WTC11 (cell line): Measurements from ENCODE around the gene NXF2B.
"Not testable (repeated sequence)": the region's sequence is repeated elsewhere in the genome, so short reads cannot be mapped to it uniquely, and the experiment has no call there.

Experiments used
- CREB1 ChIP-seq: sonication (generic); formaldehyde crosslinking; IDR thresholded peaks from 2 replicates; pipeline ENCODE4 v1.8.0; 2023; ENCODE audit warnings: mild to moderate bottlenecking, missing genetic modification reagents
- CTCF ChIP-seq: fragments of 200-600 bp; IDR thresholded peaks from 2 replicates; pipeline ENCODE4 v1.8.0; 2022; ENCODE audit warnings: antibody characterized with exemption
- FOXJ3 ChIP-seq: sonication (generic); formaldehyde crosslinking; IDR thresholded peaks from 2 replicates; pipeline ENCODE4 v1.9.0; 2021; ENCODE audit warnings: missing genetic modification reagents, mild to moderate bottlenecking, borderline replicate concordance
- FOXK1 ChIP-seq: sonication (generic); formaldehyde crosslinking; IDR thresholded peaks from 2 replicates; pipeline ENCODE4 v1.8.0; 2022; ENCODE audit warnings: mild to moderate bottlenecking, moderate library complexity, missing genetic modification reagents
- HMGA2 ChIP-seq: fragments of 250-450 bp; sonication (Bioruptor Pico); IDR thresholded peaks from 2 replicates; pipeline ENCODE4 v1.4.0; 2021; ENCODE audit warnings: mild to moderate bottlenecking, moderate library complexity
- IRF1 ChIP-seq: sonication (generic); formaldehyde crosslinking; IDR thresholded peaks from 2 replicates; pipeline ENCODE4 v1.8.0; 2023; ENCODE audit warnings: missing genetic modification reagents
- MAX ChIP-seq: sonication (generic); formaldehyde crosslinking; IDR thresholded peaks from 2 replicates; pipeline ENCODE4 v1.8.0; 2022; ENCODE audit warnings: mild to moderate bottlenecking, missing genetic modification reagents
- MLX ChIP-seq: sonication (generic); formaldehyde crosslinking; IDR thresholded peaks from 2 replicates; pipeline ENCODE4 v1.8.1; 2023; ENCODE audit warnings: mild to moderate bottlenecking, missing genetic modification reagents, moderate library complexity
- NFE2L1 ChIP-seq: sonication (generic); formaldehyde crosslinking; IDR thresholded peaks from 2 replicates; pipeline ENCODE4 v1.8.1; 2023; ENCODE audit warnings: missing genetic modification reagents
- SP1 ChIP-seq: sonication (generic); formaldehyde crosslinking; conservative IDR thresholded peaks from 2 replicates; pipeline ENCODE4 v1.8.1; 2022; ENCODE audit warnings: missing genetic modification reagents
- TCF7 ChIP-seq: sonication (generic); formaldehyde crosslinking; IDR thresholded peaks from 2 replicates; pipeline ENCODE4 v1.8.0; 2022; ENCODE audit warnings: mild to moderate bottlenecking, low read depth, missing genetic modification reagents, moderate library complexity
- ZNF121 ChIP-seq: sonication (generic); formaldehyde crosslinking; IDR thresholded peaks from 2 replicates; pipeline ENCODE4 v1.8.0; 2023; ENCODE audit warnings: missing genetic modification reagents

GRCh38 chrX:102471762-102472220 lies 32.0 kb upstream of the NXF2B start, which contains the start of gene TCP11X2:
- TF ChIP-seq SP1 (CRISPR knock-in tag); MLX (CRISPR knock-in tag); CREB1 (CRISPR knock-in tag); MAX; FOXJ3 (CRISPR knock-in tag); HMGA2 (CRISPR knock-in tag); ZNF121 (CRISPR knock-in tag); CTCF; FOXK1 (CRISPR knock-in tag); NFE2L1 (CRISPR knock-in tag); TCF7 (CRISPR knock-in tag); IRF1 (CRISPR knock-in tag): not testable (repeated sequence)
